ENCODE data around the gene PGPEP1.
"Not testable (repeated sequence)": the region's sequence is repeated elsewhere in the genome, so short reads cannot be mapped to it uniquely, and the experiment has no call there.

The PGPEP1 gene

GRCh38 chr19:18353378-18354005, 13.1 kb downstream of the PGPEP1 start:
- H3K4me3 ChIP-seq (ENCODE audit: low read length), result no peak overlapping the region
- no peak for DNase-seq (ENCODE audit: low read depth, low spot score)

- not testable (repeated sequence) for DNase-seq (ENCODE audit: low read depth, low spot score); H3K4me3 ChIP-seq (ENCODE audit: low read length)
These were observed 14.3 kb downstream of the PGPEP1 start for GRCh38 chr19:18354743-18355142.

DNA sequence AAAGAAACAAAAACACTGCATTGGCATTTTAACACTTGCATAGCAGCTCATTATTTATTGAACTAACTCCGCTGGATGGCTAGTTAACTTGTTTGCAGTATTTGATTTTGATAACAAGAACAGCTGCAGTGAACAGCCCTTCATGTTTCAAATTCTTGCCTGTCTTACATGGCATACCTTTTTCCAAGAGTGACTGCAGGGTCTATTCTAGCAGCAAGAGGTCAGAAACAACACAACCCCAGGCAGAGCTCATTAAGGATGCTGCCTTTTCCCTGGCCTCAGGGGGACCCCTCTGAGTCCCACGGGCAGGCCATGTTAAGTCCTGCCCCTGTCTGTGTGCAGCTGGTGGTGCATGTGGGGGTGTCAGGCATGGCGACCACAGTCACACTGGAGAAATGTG, 16.6 kb downstream of the PGPEP1 start:
- no peak overlapping the region for H3K4me3 ChIP-seq (ENCODE audit: low read length)
- no peak for DNase-seq (ENCODE audit: low read depth, low spot score)

DNA sequence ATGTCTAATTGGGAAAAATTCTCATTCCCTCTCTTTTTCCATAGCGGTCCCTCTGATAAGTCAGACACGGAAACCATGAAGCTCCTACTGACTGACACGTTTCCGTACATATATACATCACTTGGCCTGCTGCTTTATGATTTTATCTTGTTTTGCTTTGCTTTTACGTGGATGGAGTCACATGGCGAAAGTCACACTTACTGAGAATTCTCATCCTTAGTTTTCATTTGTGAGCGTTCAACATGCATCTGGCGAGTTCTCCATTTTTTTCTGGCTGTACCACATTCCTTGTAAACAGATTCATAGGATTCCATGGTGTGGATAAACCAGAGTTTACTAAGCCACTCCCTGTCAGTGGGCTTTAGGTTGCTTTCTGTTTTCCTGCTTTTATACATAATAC, 21.2 kb downstream of the PGPEP1 start:
- H3K4me3 ChIP-seq (ENCODE audit: low read length), result no peak overlapping the region
- no peak for DNase-seq (ENCODE audit: low read depth, low spot score)

DNA sequence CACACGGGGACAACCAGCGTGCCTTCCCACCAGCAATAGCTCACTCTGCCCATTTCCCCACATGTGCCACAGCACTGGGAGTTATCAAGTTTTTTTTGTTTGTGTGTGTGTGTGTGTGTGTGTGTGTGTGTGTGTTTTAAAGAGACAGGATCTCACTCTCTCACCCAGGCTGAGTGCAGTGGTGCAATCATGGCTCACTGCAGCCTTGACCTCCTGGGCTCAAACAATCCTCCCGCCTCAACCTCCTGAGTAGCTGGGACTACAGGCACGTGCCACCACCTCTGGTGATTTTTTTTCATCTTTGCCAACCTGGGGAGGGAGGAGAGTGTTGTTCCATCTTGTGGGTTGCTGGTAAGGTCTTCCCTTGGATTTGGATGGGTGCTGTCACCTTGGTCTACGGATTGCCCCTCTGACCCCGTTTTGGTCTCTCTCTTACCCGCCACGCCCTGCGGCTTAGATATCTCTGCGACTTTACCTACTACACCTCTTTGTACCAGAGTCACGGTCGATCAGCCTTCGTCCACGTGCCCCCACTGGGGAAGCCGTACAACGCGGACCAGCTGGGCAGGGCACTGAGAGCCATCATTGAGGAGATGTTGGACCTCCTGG, 22.6 kb downstream of the PGPEP1 start:
- DNase-seq (ENCODE audit: low read depth, low spot score), result no peak
- no peak overlapping the region for H3K4me3 ChIP-seq (ENCODE audit: low read length)

DNA sequence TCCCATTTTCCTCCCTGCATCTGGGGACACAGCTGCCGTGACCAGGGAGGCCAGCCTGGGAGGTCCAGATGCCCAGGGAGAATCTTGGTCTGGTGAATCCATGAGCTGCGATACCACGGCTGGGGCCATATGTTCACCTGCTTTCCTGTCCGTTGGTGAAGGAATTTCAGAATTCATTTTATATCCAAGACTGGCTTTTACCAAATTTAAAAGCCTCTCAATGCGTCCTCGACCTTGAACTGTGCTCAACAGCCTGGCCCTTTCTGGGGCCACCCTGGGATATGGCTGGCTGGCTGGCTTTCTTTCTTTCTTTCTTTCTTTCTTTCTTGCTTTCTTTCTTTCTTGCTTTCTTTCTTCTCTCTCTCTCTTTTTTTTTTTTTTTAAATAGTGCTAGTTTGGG, 23.4 kb downstream of the PGPEP1 start:
- H3K4me3 ChIP-seq (ENCODE audit: low read length), result no peak overlapping the region
- no peak for DNase-seq (ENCODE audit: low read depth, low spot score)

DNA sequence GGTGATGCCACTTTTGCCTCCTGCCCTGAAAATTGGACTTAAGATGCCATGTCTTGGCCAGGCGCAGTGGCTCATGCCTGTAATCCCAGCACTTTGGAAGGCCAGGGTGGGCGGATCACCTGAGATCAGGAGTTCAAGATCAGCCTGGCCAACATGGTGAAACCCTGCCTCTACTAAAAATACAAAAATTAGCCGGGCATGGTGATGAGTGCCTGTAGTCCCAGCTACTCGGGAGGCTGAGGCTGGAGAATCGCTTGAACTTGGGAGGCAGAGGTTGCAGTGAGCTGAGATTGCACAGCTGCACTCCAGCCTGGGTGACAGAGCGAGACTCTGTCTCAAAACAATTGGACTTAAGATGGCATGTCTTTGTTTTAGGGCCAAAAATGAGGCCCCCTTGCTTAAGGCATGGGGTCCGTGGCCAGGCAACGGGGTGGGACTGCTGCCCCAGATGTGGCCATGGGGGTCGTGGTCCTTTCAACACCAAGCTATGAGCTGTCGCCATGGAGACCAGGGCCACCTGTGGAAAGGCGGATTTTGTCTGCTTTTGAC, 24.0 kb downstream of the PGPEP1 start:
- DNase-seq (ENCODE audit: low read depth, low spot score), result not testable (repeated sequence)

DNA sequence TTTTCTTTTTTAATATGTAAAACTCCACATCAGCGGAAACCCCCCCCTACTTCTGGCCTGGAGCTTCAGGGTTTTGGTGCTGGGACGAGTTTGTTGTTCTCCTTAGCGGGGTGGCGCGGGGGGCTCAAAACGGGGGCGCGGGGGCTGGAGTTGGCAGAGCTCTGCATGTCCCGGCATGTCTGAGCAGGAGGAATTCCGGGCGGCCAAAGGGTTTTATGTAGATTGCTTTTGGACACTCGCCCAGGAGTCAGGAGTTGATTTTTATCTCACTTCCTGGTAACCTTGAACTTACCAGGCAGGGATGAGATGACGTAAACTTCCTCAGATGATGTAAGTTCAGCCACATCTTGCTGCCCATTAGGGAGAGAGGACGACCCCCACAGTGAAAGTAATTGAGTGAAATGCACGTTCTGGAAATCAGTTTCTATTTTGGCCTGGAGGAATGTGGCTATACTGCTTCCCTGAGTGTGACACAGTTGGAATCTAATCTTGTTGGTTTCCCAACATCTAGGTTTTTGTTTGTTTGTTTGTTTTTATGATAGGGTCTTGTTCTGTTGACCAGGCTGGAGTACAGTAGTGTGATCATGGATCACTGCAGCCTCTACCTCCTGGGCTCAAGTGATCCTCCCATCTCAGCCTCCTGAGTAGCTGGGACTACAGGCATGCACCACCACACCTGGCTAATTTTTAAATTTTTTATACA, 24.6 kb downstream of the PGPEP1 start:
- H3K4me3 ChIP-seq (ENCODE audit: low read length), result no peak overlapping the region
- DNase-seq (ENCODE audit: low read depth, low spot score), result no peak

More for the DNA sequence above, 24.0 kb downstream of the PGPEP1 start:
- not testable (repeated sequence) for H3K4me3 ChIP-seq (ENCODE audit: low read length)

GRCh38 chr19:18366021-18366435, 25.6 kb downstream of the PGPEP1 start:
- no peak for DNase-seq (ENCODE audit: low read depth, low spot score)
- H3K4me3 ChIP-seq (ENCODE audit: low read length), result no peak overlapping the region

GRCh38 chr19:18368504-18369222, 28.3 kb downstream of the PGPEP1 start:
- DNase-seq (ENCODE audit: low read depth, low spot score), result no peak
- no peak overlapping the region for H3K4me3 ChIP-seq (ENCODE audit: low read length)

GRCh38 chr19:18373407-18373891, 33.1 kb downstream of the PGPEP1 start:
- DNase-seq (ENCODE audit: low read depth, low spot score), result no peak

GRCh38 chr19:18373892-18374629, 33.7 kb downstream of the PGPEP1 start:
- peak; percentile 16 for DNase-seq (ENCODE audit: low read depth, low spot score)
- H3K4me3 ChIP-seq (ENCODE audit: low read length), result no peak overlapping the region

More at GRCh38 chr19:18373407-18373891, 33.1 kb downstream of the PGPEP1 start:
- H3K4me3 ChIP-seq (ENCODE audit: low read length), result no peak overlapping the region

GRCh38 chr19:18377026-18377425, 36.6 kb downstream of the PGPEP1 start:
- H3K4me3 ChIP-seq (ENCODE audit: low read length), result no peak overlapping the region

DNA sequence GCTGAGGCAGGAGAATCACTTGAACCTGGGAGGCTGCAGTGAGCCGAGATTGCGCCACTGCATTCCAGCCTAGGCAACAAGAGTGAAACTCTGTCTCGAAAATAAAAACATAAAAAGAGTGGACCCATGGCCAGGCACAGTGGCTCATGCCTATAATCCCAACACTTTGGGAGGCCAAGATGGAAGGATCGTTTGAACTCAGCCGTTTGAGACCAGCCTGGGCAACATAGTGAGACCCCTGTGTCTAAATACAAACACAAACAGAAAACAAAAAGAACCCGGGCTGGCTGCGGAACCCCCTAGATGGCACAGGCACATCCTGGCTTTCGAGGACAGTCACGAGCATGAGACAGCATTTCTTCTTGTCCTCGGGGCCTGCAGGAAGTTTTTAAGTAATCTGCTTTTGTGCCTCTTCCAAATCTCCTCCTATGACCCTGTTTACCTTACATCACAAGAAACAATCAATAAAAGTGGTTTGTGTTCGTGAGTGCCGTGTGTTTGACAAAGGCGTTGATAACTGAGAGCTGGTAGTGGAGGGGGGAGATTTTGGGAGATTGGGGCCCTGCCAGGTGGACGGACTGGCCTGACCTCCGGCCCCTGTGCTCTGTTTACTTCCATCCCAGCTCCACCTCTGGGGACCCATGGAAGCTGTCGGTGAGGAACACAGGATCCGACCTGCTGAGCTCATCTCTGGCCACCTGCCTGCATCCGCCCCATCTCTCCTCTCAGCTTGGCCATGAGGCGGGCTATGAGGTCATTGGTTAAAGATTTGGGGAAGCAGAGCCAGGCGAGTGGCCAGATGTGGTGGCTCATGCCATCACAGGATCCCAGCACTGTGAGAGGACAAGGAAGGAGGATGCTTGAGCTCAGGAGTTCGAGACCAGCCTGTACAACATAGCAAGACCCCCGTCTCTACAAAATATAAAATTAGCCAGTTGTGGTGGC, 39.7 kb downstream of the PGPEP1 start:
- no peak for DNase-seq (ENCODE audit: low read depth, low spot score)
- no peak overlapping the region for H3K4me3 ChIP-seq (ENCODE audit: low read length)

More at GRCh38 chr19:18377026-18377425, 36.6 kb downstream of the PGPEP1 start:
- no peak for DNase-seq (ENCODE audit: low read depth, low spot score)

- H3K4me3 ChIP-seq (ENCODE audit: low read length), result no peak overlapping the region
- DNase-seq (ENCODE audit: low read depth, low spot score), result no peak
These were observed 40.4 kb downstream of the PGPEP1 start for GRCh38 chr19:18380843-18381242.

DNA sequence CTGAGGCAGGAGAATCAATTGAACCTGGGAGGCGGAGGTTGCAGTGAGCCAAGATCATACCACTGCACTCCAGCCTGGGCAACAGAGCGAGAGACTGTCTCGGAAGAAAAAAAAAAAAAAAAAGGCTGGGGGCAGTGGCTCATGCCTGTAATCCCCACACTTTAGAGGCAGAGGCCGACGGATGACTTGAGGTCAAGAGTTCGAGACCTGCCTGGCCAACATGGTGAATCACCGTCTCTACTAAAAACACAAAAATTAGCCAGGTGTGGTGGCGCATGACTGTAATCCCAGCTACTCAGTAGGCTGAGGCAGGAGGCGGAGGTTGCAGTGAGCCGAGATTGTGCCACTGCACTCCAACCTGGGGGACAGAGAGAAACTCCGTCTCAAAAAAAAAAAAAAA, 43.2 kb downstream of the PGPEP1 start:
- DNase-seq (ENCODE audit: low read depth, low spot score), result not testable (repeated sequence)

GRCh38 chr19:18384775-18385174, 44.4 kb downstream of the PGPEP1 start:
- DNase-seq (ENCODE audit: low read depth, low spot score), result no peak
- no peak overlapping the region for H3K4me3 ChIP-seq (ENCODE audit: low read length)

More for the DNA sequence above, 43.2 kb downstream of the PGPEP1 start:
- not testable (repeated sequence) for H3K4me3 ChIP-seq (ENCODE audit: low read length)

DNA sequence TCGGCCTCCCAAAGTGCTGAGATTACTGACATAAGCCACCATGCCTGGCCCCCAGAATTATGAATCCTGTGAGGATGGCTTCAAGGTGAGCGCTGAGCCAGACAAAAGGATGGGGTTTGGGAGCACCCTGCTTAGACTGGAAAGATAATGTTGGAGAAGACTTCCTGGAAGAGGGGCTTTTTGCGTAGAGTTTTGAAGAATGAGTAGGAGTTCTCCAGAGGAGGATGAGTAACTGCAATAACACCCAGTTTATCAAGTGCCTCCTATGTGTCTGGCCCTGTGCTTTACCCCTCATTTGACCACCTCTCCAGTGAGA, 44.9 kb downstream of the PGPEP1 start:
- no peak overlapping the region for H3K4me3 ChIP-seq (ENCODE audit: low read length)
- no peak for DNase-seq (ENCODE audit: low read depth, low spot score)

Data from Jurkat, Clone E6-1 (cell line).